HepG2 (cell line): ENCODE measurements around the gene CDCA5. TPM values are rescaled to one million over a fixed set of nuclear protein-coding genes. Genes with fewer than 3 reads are reported as not detected.

Experiments
- ARID5B ChIP-seq: IDR thresholded peaks from 2 replicates; pipeline ENCODE4 v1.4.0; 2020; ENCODE audit warnings: mild to moderate bottlenecking, missing genetic modification reagents
- HNF1B ChIP-seq: sonication (generic); formaldehyde crosslinking; IDR thresholded peaks from 2 replicates; pipeline ENCODE4 v1.5.1; 2020; ENCODE audit warnings: mild to moderate bottlenecking, moderate library complexity, missing genetic modification reagents
- JUND ChIP-seq: sonication (generic); formaldehyde crosslinking; IDR thresholded peaks from 2 replicates; pipeline ENCODE4 v1.8.0; 2022; ENCODE audit warnings: mild to moderate bottlenecking, missing genetic modification reagents
- MLXIP ChIP-seq: sonication (generic); formaldehyde crosslinking; IDR thresholded peaks from 2 replicates; pipeline ENCODE4 v1.9.0; 2021; ENCODE audit warnings: missing genetic modification reagents, borderline replicate concordance
- SIN3B ChIP-seq: fragments of 150-350 bp; IDR thresholded peaks from 2 replicates; pipeline ENCODE4 v1.6.1; 2014; ENCODE audit warnings: low read length
- ZNF12 ChIP-seq: sonication (generic); formaldehyde crosslinking; IDR thresholded peaks from 2 replicates; pipeline ENCODE4 v1.5.0; 2020; ENCODE audit warnings: missing genetic modification reagents
- ZNF20 ChIP-seq: sonication (generic); formaldehyde crosslinking; IDR thresholded peaks from 2 replicates; pipeline ENCODE4 v1.4.0; 2020; ENCODE audit warnings: mild to moderate bottlenecking, moderate library complexity, missing genetic modification reagents
- ZNF557 ChIP-seq: sonication (generic); formaldehyde crosslinking; IDR thresholded peaks from 2 replicates; pipeline ENCODE4 v1.4.0; 2020; ENCODE audit warnings: missing genetic modification reagents
- ZNF768 ChIP-seq: sonication (generic); formaldehyde crosslinking; IDR thresholded peaks from 2 replicates; pipeline ENCODE4 v1.4.0; 2020; ENCODE audit warnings: missing genetic modification reagents
- ZNF775 ChIP-seq: sonication (generic); formaldehyde crosslinking; IDR thresholded peaks from 2 replicates; pipeline ENCODE4 v1.4.0; 2020; ENCODE audit warnings: missing genetic modification reagents, mild to moderate bottlenecking, moderate library complexity, borderline replicate concordance
- polyA plus RNA-seq, 8 experiments: library from polyadenylated mRNA; depleted of rRNA in 3 of 8; stranded (reverse) in 7 of 8; unstranded in 1 of 8; fragments of >200 nt; fragmentation: Illumina TruSeq in 4 of 8; extraction: Trizol in 4 of 8; gene quantifications; 2 replicates each; pipeline versions ENCODE4 v1.2.1 to v1.2.3, GENCODE V29; 2011 to 2016; ENCODE audit warnings: low read depth in 4 of 8, missing spikeins in 1 of 8, mixed read lengths in 1 of 8; ENCODE audit not compliant: insufficient read depth in 1 of 8
- total RNA-seq, 5 experiments: library from RNA; depleted of rRNA; stranded (reverse); fragments of >200 nt; fragmentation: Illumina TruSeq; extraction: Trizol; gene quantifications; 2 replicates each; pipeline ENCODE4 v1.2.3, GENCODE V29; 2016; ENCODE audit warnings: low read depth in 1 of 5
- TF ChIP-seq, protein P1 (sequence below): sonication (generic); formaldehyde crosslinking; IDR thresholded peaks from 2 replicates; pipeline ENCODE4 v1.5.0; 2020; ENCODE audit warnings: missing genetic modification reagents, mild to moderate bottlenecking, borderline replicate concordance
- TF ChIP-seq, protein P2 (sequence below): sonication (generic); formaldehyde crosslinking; IDR thresholded peaks from 2 replicates; pipeline ENCODE4 v1.4.0; 2020; ENCODE audit warnings: mild to moderate bottlenecking, missing genetic modification reagents, borderline replicate concordance

Gene CDCA5
- total and polyA plus RNA-seq, 2 of the 13 experiments (the other 11 are each of a cell fraction or from before 2014, with no cell fraction given): 13.5 to 50.6 TPM

GRCh38 chr11:65058419-65059054, 25.3 kb downstream of the CDCA5 start, which contains the start of gene NAALADL1 (continued):
- no peak for TF ChIP-seq ARID5B (CRISPR knock-in tag)
- TF ChIP-seq, protein P1, sequence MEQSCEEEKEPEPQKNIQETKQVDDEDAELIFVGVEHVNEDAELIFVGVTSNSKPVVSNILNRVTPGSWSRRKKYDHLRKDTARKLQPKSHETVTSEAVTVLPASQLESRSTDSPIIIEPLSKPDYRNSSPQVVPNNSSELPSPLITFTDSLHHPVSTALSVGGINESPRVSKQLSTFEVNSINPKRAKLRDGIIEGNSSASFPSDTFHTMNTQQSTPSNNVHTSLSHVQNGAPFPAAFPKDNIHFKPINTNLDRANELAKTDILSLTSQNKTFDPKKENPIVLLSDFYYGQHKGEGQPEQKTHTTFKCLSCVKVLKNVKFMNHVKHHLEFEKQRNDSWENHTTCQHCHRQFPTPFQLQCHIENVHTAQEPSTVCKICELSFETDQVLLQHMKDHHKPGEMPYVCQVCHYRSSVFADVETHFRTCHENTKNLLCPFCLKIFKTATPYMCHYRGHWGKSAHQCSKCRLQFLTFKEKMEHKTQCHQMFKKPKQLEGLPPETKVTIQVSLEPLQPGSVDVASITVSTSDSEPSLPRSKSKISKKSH (CRISPR knock-in tag): peak; percentile 52; the same call in 1 of the 2 replicates
- no peak for TF ChIP-seq ZNF557 (CRISPR knock-in tag)
- no peak for TF ChIP-seq JUND
- TF ChIP-seq, protein P2, sequence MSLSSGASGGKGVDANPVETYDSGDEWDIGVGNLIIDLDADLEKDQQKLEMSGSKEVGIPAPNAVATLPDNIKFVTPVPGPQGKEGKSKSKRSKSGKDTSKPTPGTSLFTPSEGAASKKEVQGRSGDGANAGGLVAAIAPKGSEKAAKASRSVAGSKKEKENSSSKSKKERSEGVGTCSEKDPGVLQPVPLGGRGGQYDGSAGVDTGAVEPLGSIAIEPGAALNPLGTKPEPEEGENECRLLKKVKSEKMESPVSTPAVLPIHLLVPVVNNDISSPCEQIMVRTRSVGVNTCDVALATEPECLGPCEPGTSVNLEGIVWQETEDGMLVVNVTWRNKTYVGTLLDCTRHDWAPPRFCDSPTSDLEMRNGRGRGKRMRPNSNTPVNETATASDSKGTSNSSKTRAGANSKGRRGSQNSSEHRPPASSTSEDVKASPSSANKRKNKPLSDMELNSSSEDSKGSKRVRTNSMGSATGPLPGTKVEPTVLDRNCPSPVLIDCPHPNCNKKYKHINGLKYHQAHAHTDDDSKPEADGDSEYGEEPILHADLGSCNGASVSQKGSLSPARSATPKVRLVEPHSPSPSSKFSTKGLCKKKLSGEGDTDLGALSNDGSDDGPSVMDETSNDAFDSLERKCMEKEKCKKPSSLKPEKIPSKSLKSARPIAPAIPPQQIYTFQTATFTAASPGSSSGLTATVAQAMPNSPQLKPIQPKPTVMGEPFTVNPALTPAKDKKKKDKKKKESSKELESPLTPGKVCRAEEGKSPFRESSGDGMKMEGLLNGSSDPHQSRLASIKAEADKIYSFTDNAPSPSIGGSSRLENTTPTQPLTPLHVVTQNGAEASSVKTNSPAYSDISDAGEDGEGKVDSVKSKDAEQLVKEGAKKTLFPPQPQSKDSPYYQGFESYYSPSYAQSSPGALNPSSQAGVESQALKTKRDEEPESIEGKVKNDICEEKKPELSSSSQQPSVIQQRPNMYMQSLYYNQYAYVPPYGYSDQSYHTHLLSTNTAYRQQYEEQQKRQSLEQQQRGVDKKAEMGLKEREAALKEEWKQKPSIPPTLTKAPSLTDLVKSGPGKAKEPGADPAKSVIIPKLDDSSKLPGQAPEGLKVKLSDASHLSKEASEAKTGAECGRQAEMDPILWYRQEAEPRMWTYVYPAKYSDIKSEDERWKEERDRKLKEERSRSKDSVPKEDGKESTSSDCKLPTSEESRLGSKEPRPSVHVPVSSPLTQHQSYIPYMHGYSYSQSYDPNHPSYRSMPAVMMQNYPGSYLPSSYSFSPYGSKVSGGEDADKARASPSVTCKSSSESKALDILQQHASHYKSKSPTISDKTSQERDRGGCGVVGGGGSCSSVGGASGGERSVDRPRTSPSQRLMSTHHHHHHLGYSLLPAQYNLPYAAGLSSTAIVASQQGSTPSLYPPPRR: peak; percentile 30; the same call in 1 of the 2 replicates
- TF ChIP-seq ZNF775 (CRISPR knock-in tag): no peak
- TF ChIP-seq ZNF12 (CRISPR knock-in tag): no peak
- no peak for TF ChIP-seq SIN3B
- TF ChIP-seq MLXIP (CRISPR knock-in tag): no peak
- peak; percentile 37; the same call in 1 of the 2 replicates for TF ChIP-seq ZNF768 (CRISPR knock-in tag)
- no peak for TF ChIP-seq ZNF20 (CRISPR knock-in tag)
- TF ChIP-seq HNF1B (CRISPR knock-in tag): peak; percentile 90
